MM.1S (cell line): ENCODE data around the gene BPGM.

Source experiments
- EZH2phosphoT487 ChIP-seq: fragments of 300-600 bp; sonication (generic); IDR thresholded peaks from 2 replicates; pipeline ENCODE4 v1.6.1; 2018; ENCODE audit warnings: antibody characterized with exemption, low read length
- TF ChIP-seq, protein P1 (sequence below): fragments of 300-600 bp; sonication (generic); IDR thresholded peaks from 2 replicates; pipeline ENCODE4 v1.5.1; 2016; ENCODE audit warnings: antibody characterized with exemption, low read length, mixed read lengths

DNA sequence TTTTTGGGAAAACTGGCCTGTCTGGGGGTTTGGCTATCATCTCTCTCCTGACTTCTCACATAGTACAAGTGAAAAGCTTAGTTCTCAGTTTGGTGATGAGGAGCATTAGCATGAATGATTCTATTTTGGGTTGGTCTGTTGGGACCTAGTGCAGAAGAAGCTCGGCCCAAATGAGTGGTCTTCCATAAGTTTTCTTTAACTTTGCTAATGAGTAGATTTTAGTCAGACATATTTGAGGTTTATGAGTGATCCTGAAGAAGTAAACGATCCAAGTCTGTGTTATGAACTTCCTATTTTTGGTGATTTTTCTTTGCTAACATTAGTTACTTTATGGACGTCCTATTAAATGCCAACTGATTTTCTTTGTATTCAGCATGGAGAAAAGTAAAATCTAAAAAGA, 81.1 kb downstream of the BPGM start:
- TF ChIP-seq, protein P1, sequence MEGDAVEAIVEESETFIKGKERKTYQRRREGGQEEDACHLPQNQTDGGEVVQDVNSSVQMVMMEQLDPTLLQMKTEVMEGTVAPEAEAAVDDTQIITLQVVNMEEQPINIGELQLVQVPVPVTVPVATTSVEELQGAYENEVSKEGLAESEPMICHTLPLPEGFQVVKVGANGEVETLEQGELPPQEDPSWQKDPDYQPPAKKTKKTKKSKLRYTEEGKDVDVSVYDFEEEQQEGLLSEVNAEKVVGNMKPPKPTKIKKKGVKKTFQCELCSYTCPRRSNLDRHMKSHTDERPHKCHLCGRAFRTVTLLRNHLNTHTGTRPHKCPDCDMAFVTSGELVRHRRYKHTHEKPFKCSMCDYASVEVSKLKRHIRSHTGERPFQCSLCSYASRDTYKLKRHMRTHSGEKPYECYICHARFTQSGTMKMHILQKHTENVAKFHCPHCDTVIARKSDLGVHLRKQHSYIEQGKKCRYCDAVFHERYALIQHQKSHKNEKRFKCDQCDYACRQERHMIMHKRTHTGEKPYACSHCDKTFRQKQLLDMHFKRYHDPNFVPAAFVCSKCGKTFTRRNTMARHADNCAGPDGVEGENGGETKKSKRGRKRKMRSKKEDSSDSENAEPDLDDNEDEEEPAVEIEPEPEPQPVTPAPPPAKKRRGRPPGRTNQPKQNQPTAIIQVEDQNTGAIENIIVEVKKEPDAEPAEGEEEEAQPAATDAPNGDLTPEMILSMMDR = no peak
- TF ChIP-seq EZH2phosphoT487 = no peak
